WERI-Rb-1 (cell line): Measurements from ENCODE around the gene KAZN.

Source experiments
- DNase-seq: peaks from one replicate; pipeline ENCODE4 v3.0.0-alpha.2; 2020
- H3K27ac ChIP-seq: fragments of 250-450 bp; sonication (Bioruptor Pico); 2 replicates; pipeline ENCODE4 v1.5.1; 2020; ENCODE audit warnings: mild to moderate bottlenecking, moderate library complexity
- H3K27me3 ChIP-seq: fragments of 250-450 bp; sonication (Bioruptor Pico); 2 replicates; pipeline ENCODE4 v1.5.1; 2021; ENCODE audit warnings: mild to moderate bottlenecking, low read depth, moderate library complexity; ENCODE audit not compliant: insufficient read depth, severe bottlenecking
- H3K36me3 ChIP-seq: fragments of 250-450 bp; sonication (Bioruptor Pico); 2 replicates; pipeline ENCODE4 v1.5.1; 2020; ENCODE audit warnings: mild to moderate bottlenecking, moderate library complexity
- H3K4me3 ChIP-seq: 2 replicates; pipeline ENCODE4 v1.5.1; 2011; ENCODE audit warnings: low read depth, mild to moderate bottlenecking, control low read depth, low read length
- H3K9me3 ChIP-seq: fragments of 250-450 bp; sonication (Bioruptor Pico); 2 replicates; pipeline ENCODE4 v1.5.1; 2021; ENCODE audit warnings: mild to moderate bottlenecking, moderate library complexity; ENCODE audit not compliant: severe bottlenecking
- TF ChIP-seq, protein P1 (sequence below): IDR thresholded peaks from 2 replicates; pipeline ENCODE4 v1.5.1; 2011; ENCODE audit warnings: low read depth, mild to moderate bottlenecking, control low read depth, inconsistent platforms, low read length

The KAZN gene

GRCh38 chr1:14760780-14761179 is 162.3 kb downstream of the KAZN start:
- TF ChIP-seq, protein P1, sequence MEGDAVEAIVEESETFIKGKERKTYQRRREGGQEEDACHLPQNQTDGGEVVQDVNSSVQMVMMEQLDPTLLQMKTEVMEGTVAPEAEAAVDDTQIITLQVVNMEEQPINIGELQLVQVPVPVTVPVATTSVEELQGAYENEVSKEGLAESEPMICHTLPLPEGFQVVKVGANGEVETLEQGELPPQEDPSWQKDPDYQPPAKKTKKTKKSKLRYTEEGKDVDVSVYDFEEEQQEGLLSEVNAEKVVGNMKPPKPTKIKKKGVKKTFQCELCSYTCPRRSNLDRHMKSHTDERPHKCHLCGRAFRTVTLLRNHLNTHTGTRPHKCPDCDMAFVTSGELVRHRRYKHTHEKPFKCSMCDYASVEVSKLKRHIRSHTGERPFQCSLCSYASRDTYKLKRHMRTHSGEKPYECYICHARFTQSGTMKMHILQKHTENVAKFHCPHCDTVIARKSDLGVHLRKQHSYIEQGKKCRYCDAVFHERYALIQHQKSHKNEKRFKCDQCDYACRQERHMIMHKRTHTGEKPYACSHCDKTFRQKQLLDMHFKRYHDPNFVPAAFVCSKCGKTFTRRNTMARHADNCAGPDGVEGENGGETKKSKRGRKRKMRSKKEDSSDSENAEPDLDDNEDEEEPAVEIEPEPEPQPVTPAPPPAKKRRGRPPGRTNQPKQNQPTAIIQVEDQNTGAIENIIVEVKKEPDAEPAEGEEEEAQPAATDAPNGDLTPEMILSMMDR: no peak
- Histone ChIP-seq H3K9me3 (no peaks in the 10 kb centered on the region), H3K27ac (no peak overlapping the region), H3K4me3 (no peak overlapping the region), H3K27me3 (no peaks in the 10 kb centered on the region), H3K36me3 (no peaks in the 10 kb centered on the region)
- DNase-seq: no peak

DNA sequence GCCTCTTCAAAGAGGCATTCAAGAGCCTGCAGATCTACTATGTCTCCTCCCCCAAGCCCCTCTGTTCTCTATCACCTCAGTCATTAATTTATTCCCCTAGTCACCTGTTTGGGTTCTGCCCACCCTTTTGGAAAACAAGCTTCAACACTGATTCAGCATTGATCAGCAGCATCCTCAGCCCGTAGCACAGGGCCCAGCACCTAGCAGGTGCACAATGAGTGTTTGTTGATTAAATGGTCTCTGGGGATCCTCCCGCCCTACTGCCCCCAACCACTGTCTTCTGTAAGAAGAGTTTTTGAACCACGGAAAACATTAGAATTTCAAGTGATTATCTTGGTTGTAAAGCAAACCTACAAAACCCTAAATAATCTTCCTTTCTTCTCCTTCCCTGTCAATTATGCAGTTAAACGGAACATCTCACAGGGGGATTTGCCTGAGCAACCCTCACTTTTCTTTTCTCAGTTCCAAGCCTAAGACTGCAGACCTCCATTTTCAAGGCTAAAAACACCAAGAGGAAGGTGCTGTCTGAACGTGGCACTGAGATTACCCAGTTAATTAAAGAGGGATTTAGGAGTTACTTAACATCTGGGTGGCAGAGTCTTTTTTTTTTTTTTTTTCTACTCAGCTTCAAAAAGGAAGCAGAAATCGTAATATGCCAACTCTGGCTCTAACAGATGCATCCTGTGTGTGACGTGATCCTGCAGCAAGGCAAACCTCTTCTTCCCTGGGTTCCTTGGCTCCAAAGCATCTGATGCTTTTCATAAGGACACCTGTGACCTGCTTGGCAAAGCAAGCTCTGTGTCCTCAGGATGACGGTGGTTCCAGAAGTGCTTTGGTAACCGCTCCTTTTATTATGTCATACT is 163.0 kb downstream of the KAZN start:
- Histone ChIP-seq H3K4me3 (no peak overlapping the region), H3K27me3 (no peaks in the 10 kb centered on the region), H3K9me3 (no peaks in the 10 kb centered on the region), H3K27ac (no peak overlapping the region), H3K36me3 (no peaks in the 10 kb centered on the region)
- TF ChIP-seq, protein P1: no peak
- DNase-seq: no peak

- H3K36me3 ChIP-seq: no peaks in the 10 kb centered on the region
- no peak for DNase-seq
- TF ChIP-seq, protein P1: no peak
- H3K27ac ChIP-seq: no peak overlapping the region
- H3K4me3 ChIP-seq: no peak overlapping the region
- H3K9me3 ChIP-seq: no peaks in the 10 kb centered on the region
- H3K27me3 ChIP-seq: no peaks in the 10 kb centered on the region
These were observed 165.5 kb downstream of the KAZN start for GRCh38 chr1:14763977-14764376.

GRCh38 chr1:14765773-14766172 is 167.3 kb downstream of the KAZN start:
- H3K27me3 ChIP-seq: no peaks in the 10 kb centered on the region
- H3K27ac ChIP-seq: no peak overlapping the region
- H3K4me3 ChIP-seq: no peak overlapping the region
- DNase-seq: no peak
- no peaks in the 10 kb centered on the region for H3K9me3 ChIP-seq
- TF ChIP-seq, protein P1: no peak
- H3K36me3 ChIP-seq: no peaks in the 10 kb centered on the region

DNA sequence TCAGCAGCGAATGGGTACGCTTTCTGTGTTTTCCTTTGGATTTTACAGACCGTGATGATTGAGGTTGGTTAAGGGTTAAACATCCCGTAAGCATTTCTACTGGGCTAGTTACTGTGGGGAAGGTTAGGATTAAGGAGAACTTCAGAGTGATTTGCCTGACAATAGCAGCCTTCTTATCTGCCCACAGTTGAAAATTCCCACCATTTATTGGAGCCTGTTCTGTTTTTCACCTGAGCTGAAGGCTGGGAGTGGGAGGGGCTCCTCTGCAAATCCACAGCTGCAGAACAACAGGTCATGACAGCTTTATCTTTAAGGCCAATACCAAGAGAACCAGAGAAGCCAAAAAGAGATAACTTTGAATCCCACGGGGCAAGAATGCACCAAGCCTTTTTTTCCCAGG is 168.6 kb downstream of the KAZN start:
- H3K36me3 ChIP-seq: no peaks in the 10 kb centered on the region
- TF ChIP-seq, protein P1: no peak
- no peaks in the 10 kb centered on the region for H3K27me3 ChIP-seq
- no peaks in the 10 kb centered on the region for H3K9me3 ChIP-seq
- no peak for DNase-seq
- H3K27ac ChIP-seq: no peak overlapping the region
- H3K4me3 ChIP-seq: no peak overlapping the region
